HG03280 (cell line): ENCODE results near the gene PSMC5.
"Not testable (repeated sequence)": the region's sequence is repeated elsewhere in the genome, so short reads cannot be mapped to it uniquely, and the experiment has no call there.

Experiments
- ATAC-seq: cut with Tn5 transposase; IDR thresholded peaks from one replicate; pipeline ENCODE4 v1.9.1; 2021; ENCODE audit warnings: mild to moderate bottlenecking, moderate library complexity; ENCODE audit not compliant: unreplicated experiment

Gene PSMC5

GRCh38 chr17:63869491-63870291 lies 42.5 kb downstream of the PSMC5 start:
- not testable (repeated sequence) for ATAC-seq

GRCh38 chr17:63870292-63870665 lies 43.0 kb downstream of the PSMC5 start:
- ATAC-seq = not testable (repeated sequence)

- ATAC-seq = not testable (repeated sequence)
Measured at GRCh38 chr17:63871646-63872365, 44.6 kb downstream of the PSMC5 start.

DNA sequence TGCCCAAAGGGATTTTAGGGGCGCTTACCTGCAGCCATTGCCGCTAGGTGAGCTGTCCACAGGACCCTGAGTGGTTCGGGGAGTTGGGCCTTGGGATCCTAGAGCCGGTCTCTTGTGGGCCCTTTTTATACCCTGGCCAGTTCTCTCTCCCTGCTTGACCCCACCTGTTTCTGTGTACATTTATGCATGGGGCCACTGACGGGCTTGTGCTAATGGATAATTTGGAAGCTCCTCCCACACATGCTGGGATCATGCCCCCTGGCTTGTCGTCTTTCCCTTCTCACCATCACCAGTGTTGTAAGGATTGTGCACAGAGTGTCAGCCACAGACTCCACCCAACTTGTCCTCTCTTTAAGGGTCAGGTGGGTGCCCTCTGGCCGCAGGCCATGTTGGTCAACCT lies 46.3 kb downstream of the PSMC5 start, which contains the start of gene CSH2:
Gene CSH2 (minus strand): TSS at position 101 of the 400 bp plus-strand sequence. CDS start 63 bp downstream, at position 38.
- ATAC-seq = not testable (repeated sequence)

DNA sequence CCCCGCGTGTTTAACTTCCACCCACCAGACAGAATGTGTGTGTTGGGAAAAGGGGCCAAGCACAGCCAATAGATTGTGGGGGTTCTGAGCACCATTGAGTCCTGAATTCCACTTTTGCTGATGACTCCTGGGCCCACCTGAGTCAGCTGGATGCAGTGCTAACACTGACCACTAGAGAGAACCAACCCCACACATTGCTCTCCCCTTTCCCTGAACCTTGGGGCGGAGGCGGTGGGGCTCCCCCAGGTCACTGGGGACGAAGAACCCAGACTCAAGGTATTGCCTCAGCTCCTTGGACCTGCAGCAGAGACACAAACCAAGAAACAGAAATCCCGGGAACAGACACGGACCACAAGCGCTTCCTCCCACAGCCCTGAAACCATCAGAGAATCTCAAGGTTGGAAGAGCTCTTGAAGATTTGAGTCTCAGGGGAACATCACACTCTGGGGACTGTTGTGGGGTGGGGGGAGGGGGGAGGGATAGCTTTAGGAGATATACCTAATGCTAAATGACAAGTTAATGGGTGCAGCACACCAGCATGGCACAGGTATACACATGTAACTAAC lies 46.9 kb downstream of the PSMC5 start:
- ATAC-seq = not testable (repeated sequence)

DNA sequence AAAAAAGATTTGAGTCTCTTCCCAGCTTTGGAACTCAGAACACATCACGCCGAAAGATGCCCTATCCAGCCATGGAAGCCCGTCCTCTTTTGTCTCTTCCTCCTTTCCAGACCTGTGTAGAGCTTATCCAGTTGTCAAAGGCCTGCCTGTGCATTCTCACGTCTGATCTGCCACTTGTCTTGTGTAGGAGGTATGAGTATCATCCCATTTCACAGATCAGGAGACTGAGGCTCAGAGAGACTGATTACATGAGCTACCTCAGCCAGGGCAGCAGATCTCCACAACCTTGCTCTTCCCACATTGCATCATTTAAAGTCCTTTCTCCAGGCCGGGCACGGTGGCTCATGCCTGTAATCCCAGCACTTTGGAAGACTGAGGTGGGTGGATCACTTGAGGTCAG lies 47.5 kb downstream of the PSMC5 start:
- ATAC-seq = not testable (repeated sequence)

GRCh38 chr17:63878413-63878812 lies 51.2 kb downstream of the PSMC5 start:
- ATAC-seq = not testable (repeated sequence)

GRCh38 chr17:63880706-63881105 lies 53.5 kb downstream of the PSMC5 start:
- ATAC-seq = no peak

GRCh38 chr17:63881337-63881736 lies 54.1 kb downstream of the PSMC5 start:
- not testable (repeated sequence) for ATAC-seq
